G401.6 (cell line): ENCODE measurements around the gene ESRRA.

ENCODE experiments used
- FAIRE-seq: peaks from 2 replicates; lab custom pipeline; 2012; peaks lifted over from hg19 to GRCh38; lab: Jason Lieb, UNC

ESRRA gene

GRCh38 chr11:64305075-64305690 is at the start of gene ESRRA:
Gene ESRRA, plus strand, starts transcription at chr11:64305524. Its CDS starts 1,656 bp downstream, at chr11:64307180.
- peak; percentile 84 for FAIRE-seq

DNA sequence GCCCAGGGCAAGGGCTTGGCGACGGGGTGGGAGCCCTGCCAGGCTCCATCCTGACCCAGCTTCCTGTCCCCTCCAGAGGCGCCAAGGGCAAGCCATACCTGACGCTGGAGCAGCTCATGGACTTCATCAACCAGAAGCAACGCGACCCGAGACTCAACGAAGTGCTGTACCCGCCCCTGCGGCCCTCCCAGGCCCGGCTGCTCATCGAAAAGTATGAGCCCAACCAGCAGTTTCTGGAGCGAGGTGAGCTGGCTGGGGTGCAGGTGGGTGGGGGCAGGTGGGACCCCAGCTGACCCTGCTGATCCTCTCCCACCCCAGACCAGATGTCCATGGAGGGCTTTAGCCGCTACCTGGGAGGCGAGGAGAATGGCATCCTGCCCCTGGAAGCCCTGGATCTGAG is 49.0 kb upstream of the ESRRA start:
- FAIRE-seq = no peak

- no peak for FAIRE-seq
Measured at GRCh38 chr11:64258356-64258755, 47.0 kb upstream of the ESRRA start.

- FAIRE-seq = no peak
Measured at GRCh38 chr11:64258946-64259532, 46.3 kb upstream of the ESRRA start.

GRCh38 chr11:64259533-64260067 is 45.7 kb upstream of the ESRRA start:
- no peak for FAIRE-seq

- no peak for FAIRE-seq
Measured at GRCh38 chr11:64260147-64260708, 45.1 kb upstream of the ESRRA start.

DNA sequence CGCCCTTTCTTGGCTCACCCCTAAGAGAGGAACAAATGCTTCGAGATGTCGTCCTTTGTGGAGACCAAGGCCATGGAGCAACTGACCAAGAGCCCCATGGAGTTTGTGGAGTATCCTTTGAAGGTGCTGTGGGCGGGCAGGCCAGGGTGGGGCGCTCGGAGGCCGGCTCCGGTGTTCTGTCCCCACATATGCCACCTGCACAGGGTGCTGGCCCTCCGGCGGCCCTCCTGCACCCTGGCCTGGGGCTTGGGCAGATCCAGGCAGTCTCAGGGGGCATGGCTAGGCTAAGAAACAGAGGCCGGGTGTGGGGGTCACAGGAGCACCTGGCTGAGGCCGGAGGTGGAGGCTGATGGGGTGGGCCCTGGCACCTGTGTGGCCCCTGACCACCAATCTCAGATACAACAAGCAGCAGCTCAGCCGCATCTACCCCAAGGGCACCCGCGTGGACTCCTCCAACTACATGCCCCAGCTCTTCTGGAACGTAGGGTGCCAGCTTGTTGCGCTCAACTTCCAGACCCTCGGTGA is 43.7 kb upstream of the ESRRA start:
- no peak for FAIRE-seq

GRCh38 chr11:64262271-64263002 is 42.9 kb upstream of the ESRRA start:
- FAIRE-seq = no peak

DNA sequence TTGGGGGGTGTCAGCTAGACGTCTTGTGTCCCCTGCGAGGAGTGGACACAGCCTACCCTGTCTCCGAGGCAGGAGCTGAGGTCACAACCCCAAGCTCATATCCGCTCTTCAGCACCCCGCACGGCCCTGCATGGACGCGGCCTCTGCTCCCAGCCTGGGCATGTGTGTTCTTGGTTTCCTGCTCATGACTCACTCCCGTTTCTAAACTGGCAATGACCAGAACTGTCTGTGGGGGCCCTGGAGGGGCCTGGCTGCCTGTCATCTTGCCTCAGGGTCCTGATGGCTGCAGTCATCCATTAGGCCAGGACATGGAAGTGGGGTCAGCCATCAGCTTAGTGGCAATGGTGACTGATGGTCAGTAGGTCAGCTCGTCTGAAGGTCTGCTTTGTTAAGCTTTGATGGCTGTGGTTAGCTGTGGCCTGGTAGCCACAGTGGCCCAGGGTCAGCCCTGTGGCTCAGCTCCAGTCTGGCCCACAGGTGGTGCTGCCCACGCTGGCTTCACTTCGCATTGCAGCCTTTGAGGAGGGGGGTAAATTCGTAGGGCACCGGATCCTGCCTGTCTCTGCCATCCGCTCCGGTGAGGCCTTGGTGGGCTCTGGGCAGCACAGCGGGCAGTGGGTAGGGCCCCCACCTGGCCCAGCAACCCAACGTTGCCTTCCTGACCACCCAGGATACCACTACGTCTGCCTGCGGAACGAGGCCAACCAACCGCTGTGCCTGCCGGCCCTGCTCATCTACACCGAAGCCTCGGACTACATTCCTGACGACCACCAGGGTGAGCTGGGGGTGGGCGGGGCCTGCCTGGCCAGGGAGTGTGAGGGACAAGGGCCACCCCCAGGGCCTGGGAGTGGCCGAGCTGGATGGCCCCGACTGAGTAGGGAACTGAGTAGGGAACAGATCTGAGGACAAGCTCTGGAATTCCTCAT is 42.0 kb upstream of the ESRRA start:
- FAIRE-seq = no peak

DNA sequence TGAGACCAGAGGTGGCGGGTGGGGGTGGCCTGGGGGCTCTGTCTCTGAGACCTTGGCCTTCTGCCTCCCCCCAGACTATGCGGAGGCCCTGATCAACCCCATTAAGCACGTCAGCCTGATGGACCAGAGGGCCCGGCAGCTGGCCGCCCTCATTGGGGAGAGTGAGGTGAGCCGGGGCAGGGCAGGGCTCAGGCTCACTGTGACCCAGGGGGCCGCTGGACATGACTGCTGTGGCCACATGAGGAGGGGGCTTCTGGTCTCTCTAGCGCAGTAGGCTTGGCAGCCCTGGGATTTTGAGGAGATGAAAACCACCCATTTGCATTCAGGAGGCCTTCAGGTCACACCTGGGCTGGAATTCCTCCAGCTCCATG is 41.4 kb upstream of the ESRRA start:
- no peak for FAIRE-seq

DNA sequence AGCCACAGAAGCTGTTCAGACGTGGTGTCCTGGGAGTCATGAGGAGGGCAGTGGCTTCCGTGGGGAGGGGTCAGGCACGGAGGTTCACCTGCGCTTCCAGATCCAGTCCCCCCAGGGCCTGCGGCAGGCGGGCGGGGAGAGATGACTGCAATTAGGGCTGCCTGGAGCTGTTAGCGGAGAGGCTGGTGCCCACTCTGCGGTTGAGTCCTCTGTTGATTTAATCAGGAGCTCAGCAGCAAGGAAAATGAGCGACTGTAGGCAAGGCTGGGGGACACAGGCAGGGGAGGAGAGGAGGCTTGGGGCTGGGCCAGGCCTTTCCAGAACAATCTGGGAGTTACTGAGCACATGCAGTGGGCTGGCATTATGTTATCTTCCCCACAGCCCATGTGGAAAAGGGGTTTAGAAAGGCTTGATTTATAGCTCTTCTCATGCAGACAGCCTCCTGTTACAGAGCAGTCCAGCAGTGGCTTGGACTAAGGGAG is 40.9 kb upstream of the ESRRA start:
- no peak for FAIRE-seq

DNA sequence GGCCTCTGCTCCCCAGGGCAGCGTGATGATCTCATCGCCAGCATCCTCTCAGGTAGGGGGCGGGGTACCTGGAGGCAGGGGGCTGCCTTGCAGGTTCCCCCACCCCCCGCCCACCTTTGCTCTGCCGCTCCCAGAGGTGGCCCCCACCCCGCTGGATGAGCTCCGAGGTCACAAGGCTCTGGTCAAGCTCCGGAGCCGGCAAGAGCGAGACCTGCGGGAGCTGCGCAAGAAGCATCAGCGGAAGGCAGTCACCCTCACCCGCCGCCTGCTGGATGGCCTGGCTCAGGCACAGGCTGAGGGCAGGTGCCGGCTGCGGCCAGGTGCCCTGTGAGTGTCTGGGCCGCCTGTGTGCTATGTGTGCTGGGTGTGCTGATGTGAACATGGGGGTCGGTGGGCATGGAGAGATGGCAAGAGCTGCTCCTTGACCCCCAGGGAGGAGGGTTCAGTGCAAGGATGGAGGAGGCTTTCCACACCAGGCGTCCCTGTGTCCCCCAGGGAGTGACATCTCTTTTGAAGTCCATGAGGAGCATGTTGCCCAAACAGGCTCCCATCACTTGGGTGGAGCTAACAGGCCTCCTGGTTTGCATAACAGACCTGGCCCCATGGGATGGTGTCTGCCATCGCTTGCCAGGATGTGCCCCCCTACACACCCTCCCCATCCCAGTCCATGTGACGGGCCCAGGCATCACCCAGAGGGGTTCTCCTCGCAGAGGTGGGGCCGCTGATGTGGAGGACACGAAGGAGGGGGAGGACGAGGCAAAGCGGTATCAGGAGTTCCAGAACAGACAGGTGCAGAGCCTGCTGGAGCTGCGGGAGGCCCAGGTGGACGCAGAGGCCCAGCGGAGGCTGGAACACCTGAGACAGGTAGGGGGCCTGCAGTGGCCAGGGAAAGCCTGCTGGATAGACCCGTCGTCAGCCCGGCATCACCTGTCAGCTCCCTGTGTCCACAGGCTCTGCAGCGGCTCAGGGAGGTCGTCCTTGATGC is 39.9 kb upstream of the ESRRA start:
- no peak for FAIRE-seq

DNA sequence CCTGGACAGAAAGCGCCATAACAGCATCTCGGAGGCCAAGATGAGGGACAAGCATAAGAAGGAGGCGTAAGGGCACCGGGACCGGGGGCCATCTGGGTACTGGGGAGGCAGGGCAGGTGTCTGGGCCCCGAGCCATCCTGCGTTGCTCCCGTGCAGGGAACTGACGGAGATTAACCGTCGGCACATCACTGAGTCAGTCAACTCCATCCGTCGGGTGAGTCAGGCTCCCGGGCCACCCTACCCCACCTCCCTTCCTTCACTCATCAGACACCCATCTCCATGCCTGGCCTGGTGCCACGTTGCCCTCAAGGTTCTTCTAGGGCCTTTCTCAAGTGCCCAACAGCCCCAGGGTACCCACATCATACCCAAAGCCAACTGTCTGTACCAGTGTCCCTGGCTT is 39.0 kb upstream of the ESRRA start:
- no peak for FAIRE-seq

- no peak for FAIRE-seq
Measured at GRCh38 chr11:64267207-64267945, 37.9 kb upstream of the ESRRA start.

GRCh38 chr11:64268025-64268892 is 37.1 kb upstream of the ESRRA start:
- FAIRE-seq = no peak

GRCh38 chr11:64268893-64269539 is 36.3 kb upstream of the ESRRA start:
- no peak for FAIRE-seq

DNA sequence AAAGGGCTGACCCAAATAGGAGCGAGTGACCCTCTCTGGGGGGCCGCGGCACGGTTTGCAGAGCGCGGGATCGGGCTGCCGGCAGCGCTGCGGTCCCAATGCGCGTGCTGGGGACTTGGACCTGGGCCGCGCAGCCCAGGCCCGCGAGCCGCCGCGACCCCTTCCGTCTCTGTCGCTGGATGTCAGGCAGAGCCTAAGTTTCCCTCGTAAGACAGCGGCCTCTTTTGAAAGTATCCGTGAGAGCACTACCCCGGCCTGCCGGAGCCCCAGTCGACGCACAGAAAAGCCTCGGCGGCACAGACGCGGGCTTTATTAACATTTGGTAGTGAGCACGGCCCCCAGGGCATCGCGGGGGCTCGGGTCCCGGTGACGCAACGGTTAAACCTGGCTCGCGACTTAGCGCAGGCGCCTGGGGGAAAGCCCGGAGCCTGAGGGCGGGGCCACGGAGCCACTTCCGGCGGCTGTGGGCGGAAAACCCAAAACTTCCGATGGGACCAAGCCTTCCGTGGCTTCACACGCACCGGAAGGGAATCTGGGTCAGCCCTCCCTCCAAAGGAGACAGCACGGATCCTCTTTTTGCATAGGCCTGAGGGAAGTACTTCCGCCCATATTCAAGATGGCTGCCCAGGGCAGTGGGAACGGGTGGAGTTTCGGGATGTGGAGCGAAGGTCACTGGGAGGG is 35.6 kb upstream of the ESRRA start:
- FAIRE-seq = peak; percentile 98
